Vagina (tissue), 2 donors: ENCODE data around the gene RNF144B. TPM values are rescaled to one million over a fixed set of nuclear protein-coding genes. Genes with fewer than 3 reads are reported as not detected.

Experiments used
- DNase-seq, 2 donors: peaks; one replicate each; pipeline ENCODE4 v3.0.0-alpha.2; 2017; ENCODE audit errors: extremely low spot score in 2 of 2
- H3K27ac ChIP-seq: fragments of 200-600 bp; sonication (generic); one replicate; pipeline ENCODE4 v1.5.1; 2019
- H3K27me3 ChIP-seq: fragments of 200-600 bp; sonication (generic); one replicate; pipeline ENCODE4 v1.5.1; 2019
- H3K36me3 ChIP-seq, 2 donors: fragments of 200-600 bp; sonication (generic); one replicate each; pipeline ENCODE4 v1.5.1; 2017 to 2019
- H3K4me1 ChIP-seq: fragments of 200-600 bp; sonication (generic); one replicate; pipeline ENCODE4 v1.5.1; 2019
- H3K4me3 ChIP-seq, 2 donors: fragments of 200-600 bp; sonication (generic); 1 replicate in 1 of 2; 2 replicates in 1 of 2; pipeline ENCODE4 v1.5.1; 2016 to 2019
- H3K9me3 ChIP-seq: fragments of 200-600 bp; sonication (generic); one replicate; pipeline ENCODE4 v1.5.1; 2019
- CTCF ChIP-seq, 3 experiments: fragments of 450-650 bp in 2 of 3; fragments of 200-600 bp in 1 of 3; sonication (generic) in 1 of 3; IDR thresholded peaks; one replicate each; pipeline ENCODE4 v1.5.1; 2017 to 2019; ENCODE audit warnings: antibody characterized with exemption in 3 of 3, mild to moderate bottlenecking in 2 of 3, moderate library complexity in 2 of 3
- POLR2A ChIP-seq, 2 donors: fragments of 450-650 bp; IDR thresholded peaks; one replicate each; pipeline ENCODE4 v1.6.1; 2017; ENCODE audit warnings: antibody characterized with exemption in 2 of 2, mild to moderate bottlenecking in 2 of 2, moderate library complexity in 2 of 2
- POLR2AphosphoS5 ChIP-seq, 2 donors: sonication (generic); formaldehyde crosslinking; IDR thresholded peaks; one replicate each; pipeline ENCODE4 v1.9.0; 2017; ENCODE audit warnings: antibody characterized with exemption in 2 of 2, mild to moderate bottlenecking in 2 of 2, low read depth in 1 of 2; ENCODE audit not compliant: insufficient read depth in 1 of 2
- intact Hi-C: fragments of 100-400 bp; cut with DNase I; formaldehyde crosslinking; loops from one replicate; pipeline ENCODE4 v1.15.1; 2023
- total RNA-seq: library from RNA; depleted of rRNA; stranded (reverse); fragments of >200 nt; gene quantifications from one replicate; pipeline ENCODE4 v1.2.3, GENCODE V29; 2016

The RNF144B gene
- total RNA-seq, 1 donor from 2014 or later = 6.9 TPM

- no peak for DNase-seq
- TF ChIP-seq POLR2A (IDR thresholded peaks at IDR 0.05) (no peak), CTCF (IDR thresholded peaks at IDR 0.05) (no peak), POLR2AphosphoS5 (IDR thresholded peaks at IDR 0.05; ENCODE audit: insufficient read depth in 1 of 2, low read depth in 1 of 2) (no peak)
- intact Hi-C loops = no loop called here
- Histone ChIP-seq H3K36me3 (no peaks in the 10 kb centered on the region), H3K4me1 (no peaks in the 10 kb centered on the region), H3K27ac (no peak overlapping the region), H3K27me3 (no peaks in the 10 kb centered on the region), H3K9me3 (no peaks in the 10 kb centered on the region), H3K4me3 (no peak overlapping the region)
Measured at GRCh38 chr6:18496462-18496861, 109.3 kb downstream of the RNF144B start.

- Histone ChIP-seq H3K27me3 (no peaks in the 10 kb centered on the region), H3K4me3 (no peak overlapping the region), H3K4me1 (no peaks in the 10 kb centered on the region), H3K9me3 (no peaks in the 10 kb centered on the region), H3K27ac (no peak overlapping the region), H3K36me3 (no peaks in the 10 kb centered on the region)
- no peak for TF ChIP-seq POLR2AphosphoS5 (IDR thresholded peaks at IDR 0.05; ENCODE audit: insufficient read depth in 1 of 2, low read depth in 1 of 2)
- TF ChIP-seq POLR2A (IDR thresholded peaks at IDR 0.05) = no peak
- TF ChIP-seq CTCF (IDR thresholded peaks at IDR 0.05) = no peak
- DNase-seq = no peak
- intact Hi-C loops = no loop called here
Measured at GRCh38 chr6:18497006-18497405, 109.9 kb downstream of the RNF144B start.

- no peaks in the 10 kb centered on the region for H3K9me3 ChIP-seq
- peaks cover 1% of the 10 kb centered on the region for H3K4me1 ChIP-seq
- DNase-seq = no peak
- TF ChIP-seq CTCF (IDR thresholded peaks at IDR 0.05) = no peak
- no peak for TF ChIP-seq POLR2A (IDR thresholded peaks at IDR 0.05)
- TF ChIP-seq POLR2AphosphoS5 (IDR thresholded peaks at IDR 0.05; ENCODE audit: insufficient read depth in 1 of 2, low read depth in 1 of 2) = no peak
- intact Hi-C loops = no loop called here
- no peaks in the 10 kb centered on the region for H3K36me3 ChIP-seq
- no peak overlapping the region for H3K4me3 ChIP-seq
- H3K27me3 ChIP-seq = no peaks in the 10 kb centered on the region
- H3K27ac ChIP-seq = no peak overlapping the region
Measured at GRCh38 chr6:18498408-18498807, 111.3 kb downstream of the RNF144B start.

GRCh38 chr6:18500921-18501662 lies 113.9 kb downstream of the RNF144B start:
- intact Hi-C loops = no loop called here
- no peaks in the 10 kb centered on the region for H3K9me3 ChIP-seq
- peaks cover 7% of the 10 kb centered on the region for H3K4me1 ChIP-seq
- TF ChIP-seq POLR2A (IDR thresholded peaks at IDR 0.05) (no peak), CTCF (IDR thresholded peaks at IDR 0.05) (no peak), POLR2AphosphoS5 (IDR thresholded peaks at IDR 0.05; ENCODE audit: insufficient read depth in 1 of 2, low read depth in 1 of 2) (no peak)
- DNase-seq = no peak
- H3K4me3 ChIP-seq = no peak overlapping the region
- H3K27ac ChIP-seq = no peak overlapping the region
- no peaks in the 10 kb centered on the region for H3K27me3 ChIP-seq
- no peaks in the 10 kb centered on the region for H3K36me3 ChIP-seq

- Histone ChIP-seq H3K4me1 (peaks cover 7% of the 10 kb centered on the region), H3K27me3 (no peaks in the 10 kb centered on the region), H3K4me3 (no peak overlapping the region), H3K36me3 (no peaks in the 10 kb centered on the region), H3K9me3 (no peaks in the 10 kb centered on the region), H3K27ac (no peak overlapping the region)
- TF ChIP-seq CTCF (IDR thresholded peaks at IDR 0.05) (no peak), POLR2A (IDR thresholded peaks at IDR 0.05) (no peak), POLR2AphosphoS5 (IDR thresholded peaks at IDR 0.05; ENCODE audit: insufficient read depth in 1 of 2, low read depth in 1 of 2) (no peak)
- intact Hi-C loops = loop anchor here (2.0 kb wide), 1 partner anchor 179 kb away; no protein-coding TSS in a partner anchor
- no peak for DNase-seq
Measured at GRCh38 chr6:18501663-18502013, 114.5 kb downstream of the RNF144B start.
